ENCODE measurements around the gene VPS11.

VPS11 gene

GRCh38 chr11:119121811-119122124 is 54.1 kb downstream of the VPS11 start:
- no peak for DNase-seq (ENCODE audit: low spot score)

- no peak for DNase-seq (ENCODE audit: low spot score)
Observed at GRCh38 chr11:119125821-119126220, 58.2 kb downstream of the VPS11 start.

- DNase-seq (ENCODE audit: low spot score), result no peak
Observed at GRCh38 chr11:119126675-119127268, 59.2 kb downstream of the VPS11 start.

- DNase-seq (ENCODE audit: low spot score), result no peak
Observed at GRCh38 chr11:119130662-119131061, 63.0 kb downstream of the VPS11 start.

Measured in iPS-NIHi11 (cell line).